ENCODE results near the gene GPC5. TPM values are rescaled to one million over a fixed set of nuclear protein-coding genes. Genes with fewer than 3 reads are reported as not detected.
A peak's percentile ranks its signal among the peaks of the same experiment; 100 is the strongest.

The GPC5 gene
- total and polyA plus RNA-seq, 2 of the 13 experiments (the other 11 are each of a cell fraction or from before 2014, with no cell fraction given): 0.02 to 0.07 TPM

DNA sequence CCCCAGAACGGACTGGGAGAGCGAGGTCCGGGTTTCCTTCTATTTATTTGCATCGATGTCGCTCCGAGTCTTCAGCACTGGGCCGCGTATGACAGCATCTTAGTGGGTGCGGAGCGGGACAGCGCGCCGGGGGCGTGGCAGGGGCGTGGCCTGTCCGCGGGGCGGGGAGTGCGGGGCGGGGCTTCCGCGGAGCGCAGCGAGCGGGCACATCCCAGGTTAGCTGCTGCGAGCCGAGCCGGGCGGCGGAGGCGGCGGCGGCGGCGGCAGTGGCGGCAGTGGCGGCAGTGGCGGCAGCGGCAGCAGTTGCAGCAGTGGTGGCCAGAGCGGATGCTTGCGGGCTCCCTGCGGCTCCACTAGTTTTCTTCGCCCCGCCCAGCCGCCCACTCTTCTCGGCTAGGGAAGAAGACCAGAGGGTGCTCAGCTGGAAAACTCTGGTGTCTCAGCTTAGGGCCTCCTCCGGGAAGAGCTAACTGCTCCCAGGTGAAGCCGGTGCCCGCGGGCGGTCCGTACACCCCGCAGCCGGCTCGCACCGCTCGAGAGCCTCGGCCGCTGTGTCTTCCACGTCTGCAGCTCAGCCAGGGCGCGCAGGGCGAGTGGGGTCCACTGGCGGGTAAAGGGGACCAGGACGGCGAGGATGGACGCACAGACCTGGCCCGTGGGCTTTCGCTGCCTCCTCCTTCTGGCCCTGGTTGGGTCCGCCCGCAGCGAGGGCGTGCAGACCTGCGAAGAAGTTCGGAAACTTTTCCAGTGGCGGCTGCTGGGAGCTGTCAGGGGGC lies at the start of gene GPC5 (continued):
- peak; percentile 49 for TF ChIP-seq ZNF687 (CRISPR knock-in tag; IDR thresholded peaks at IDR 0.05)
- TF ChIP-seq ZGPAT (CRISPR knock-in tag; IDR thresholded peaks at IDR 0.05): peak; percentile 24; the same call in 1 of the 2 replicates
- TF ChIP-seq ZNF567 (CRISPR knock-in tag; IDR thresholded peaks at IDR 0.05; ENCODE audit: borderline replicate concordance): no peak
- 0 out of 2 replicates have a peak, but pooled peaks have one; percentile 26 for TF ChIP-seq RNF2 (conservative IDR thresholded peaks at IDR 0.05; ENCODE audit: low read depth)
- no peak for TF ChIP-seq RERE (CRISPR knock-in tag; IDR thresholded peaks at IDR 0.05; ENCODE audit: low read depth)
- TF ChIP-seq, protein P1, sequence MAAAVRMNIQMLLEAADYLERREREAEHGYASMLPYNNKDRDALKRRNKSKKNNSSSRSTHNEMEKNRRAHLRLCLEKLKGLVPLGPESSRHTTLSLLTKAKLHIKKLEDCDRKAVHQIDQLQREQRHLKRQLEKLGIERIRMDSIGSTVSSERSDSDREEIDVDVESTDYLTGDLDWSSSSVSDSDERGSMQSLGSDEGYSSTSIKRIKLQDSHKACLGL (CRISPR knock-in tag; IDR thresholded peaks at IDR 0.05): peak; percentile 40; the same call in 1 of the 2 replicates
- TF ChIP-seq, protein P2, sequence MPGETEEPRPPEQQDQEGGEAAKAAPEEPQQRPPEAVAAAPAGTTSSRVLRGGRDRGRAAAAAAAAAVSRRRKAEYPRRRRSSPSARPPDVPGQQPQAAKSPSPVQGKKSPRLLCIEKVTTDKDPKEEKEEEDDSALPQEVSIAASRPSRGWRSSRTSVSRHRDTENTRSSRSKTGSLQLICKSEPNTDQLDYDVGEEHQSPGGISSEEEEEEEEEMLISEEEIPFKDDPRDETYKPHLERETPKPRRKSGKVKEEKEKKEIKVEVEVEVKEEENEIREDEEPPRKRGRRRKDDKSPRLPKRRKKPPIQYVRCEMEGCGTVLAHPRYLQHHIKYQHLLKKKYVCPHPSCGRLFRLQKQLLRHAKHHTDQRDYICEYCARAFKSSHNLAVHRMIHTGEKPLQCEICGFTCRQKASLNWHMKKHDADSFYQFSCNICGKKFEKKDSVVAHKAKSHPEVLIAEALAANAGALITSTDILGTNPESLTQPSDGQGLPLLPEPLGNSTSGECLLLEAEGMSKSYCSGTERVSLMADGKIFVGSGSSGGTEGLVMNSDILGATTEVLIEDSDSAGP (CRISPR knock-in tag; IDR thresholded peaks at IDR 0.05; ENCODE audit: borderline replicate concordance): peak; percentile 25; the same call in 1 of the 2 replicates
- TF ChIP-seq, protein P3, sequence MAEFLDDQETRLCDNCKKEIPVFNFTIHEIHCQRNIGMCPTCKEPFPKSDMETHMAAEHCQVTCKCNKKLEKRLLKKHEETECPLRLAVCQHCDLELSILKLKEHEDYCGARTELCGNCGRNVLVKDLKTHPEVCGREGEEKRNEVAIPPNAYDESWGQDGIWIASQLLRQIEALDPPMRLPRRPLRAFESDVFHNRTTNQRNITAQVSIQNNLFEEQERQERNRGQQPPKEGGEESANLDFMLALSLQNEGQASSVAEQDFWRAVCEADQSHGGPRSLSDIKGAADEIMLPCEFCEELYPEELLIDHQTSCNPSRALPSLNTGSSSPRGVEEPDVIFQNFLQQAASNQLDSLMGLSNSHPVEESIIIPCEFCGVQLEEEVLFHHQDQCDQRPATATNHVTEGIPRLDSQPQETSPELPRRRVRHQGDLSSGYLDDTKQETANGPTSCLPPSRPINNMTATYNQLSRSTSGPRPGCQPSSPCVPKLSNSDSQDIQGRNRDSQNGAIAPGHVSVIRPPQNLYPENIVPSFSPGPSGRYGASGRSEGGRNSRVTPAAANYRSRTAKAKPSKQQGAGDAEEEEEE (CRISPR knock-in tag; IDR thresholded peaks at IDR 0.05; ENCODE audit: borderline replicate concordance): no peak

All from HepG2 (cell line).